PC-9 (cell line): ENCODE measurements around the gene WSCD1.

Experiments used
- EZH2 ChIP-seq: fragments of 200-600 bp; sonication (generic); IDR thresholded peaks from 2 replicates; pipeline ENCODE4 v1.8.0; 2017; ENCODE audit warnings: antibody characterized with exemption, low read depth
- TF ChIP-seq, protein P1 (sequence below): fragments of 200-600 bp; sonication (generic); conservative IDR thresholded peaks from 2 replicates; pipeline ENCODE4 v1.6.1; 2017; ENCODE audit warnings: mixed run types, antibody characterized with exemption, mild to moderate bottlenecking, moderate library complexity

DNA sequence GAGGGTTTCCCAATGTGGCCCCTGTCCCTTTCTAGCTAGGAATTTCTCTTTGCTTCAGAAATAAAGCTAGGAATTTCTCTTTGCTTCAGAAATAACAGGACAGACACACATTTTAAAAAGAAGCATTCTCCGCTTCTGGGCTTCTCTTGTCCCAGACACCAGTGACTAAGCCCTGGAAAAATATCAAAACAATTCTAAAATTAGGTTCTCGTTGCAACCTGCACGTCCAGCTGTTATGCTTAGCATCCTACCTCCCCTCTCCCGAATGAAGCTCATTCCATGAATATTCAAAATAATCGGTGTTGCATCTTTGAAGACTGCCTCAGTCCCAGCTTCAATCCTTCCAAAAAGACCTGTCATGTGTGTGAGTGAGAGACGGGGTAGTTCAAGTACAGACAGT is 45.6 kb upstream of the WSCD1 start:
- TF ChIP-seq, protein P1, sequence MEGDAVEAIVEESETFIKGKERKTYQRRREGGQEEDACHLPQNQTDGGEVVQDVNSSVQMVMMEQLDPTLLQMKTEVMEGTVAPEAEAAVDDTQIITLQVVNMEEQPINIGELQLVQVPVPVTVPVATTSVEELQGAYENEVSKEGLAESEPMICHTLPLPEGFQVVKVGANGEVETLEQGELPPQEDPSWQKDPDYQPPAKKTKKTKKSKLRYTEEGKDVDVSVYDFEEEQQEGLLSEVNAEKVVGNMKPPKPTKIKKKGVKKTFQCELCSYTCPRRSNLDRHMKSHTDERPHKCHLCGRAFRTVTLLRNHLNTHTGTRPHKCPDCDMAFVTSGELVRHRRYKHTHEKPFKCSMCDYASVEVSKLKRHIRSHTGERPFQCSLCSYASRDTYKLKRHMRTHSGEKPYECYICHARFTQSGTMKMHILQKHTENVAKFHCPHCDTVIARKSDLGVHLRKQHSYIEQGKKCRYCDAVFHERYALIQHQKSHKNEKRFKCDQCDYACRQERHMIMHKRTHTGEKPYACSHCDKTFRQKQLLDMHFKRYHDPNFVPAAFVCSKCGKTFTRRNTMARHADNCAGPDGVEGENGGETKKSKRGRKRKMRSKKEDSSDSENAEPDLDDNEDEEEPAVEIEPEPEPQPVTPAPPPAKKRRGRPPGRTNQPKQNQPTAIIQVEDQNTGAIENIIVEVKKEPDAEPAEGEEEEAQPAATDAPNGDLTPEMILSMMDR, result no peak
- no peak for TF ChIP-seq EZH2
